ENCODE measurements around the gene ARHGEF16. TPM values are rescaled to one million over a fixed set of nuclear protein-coding genes. Genes with fewer than 3 reads are reported as not detected.

The ARHGEF16 gene
- total and polyA plus RNA-seq, 2 donors (not counting 1 experiment from before 2014, with no cell fraction given) = 0.13 to 0.22 TPM

DNA sequence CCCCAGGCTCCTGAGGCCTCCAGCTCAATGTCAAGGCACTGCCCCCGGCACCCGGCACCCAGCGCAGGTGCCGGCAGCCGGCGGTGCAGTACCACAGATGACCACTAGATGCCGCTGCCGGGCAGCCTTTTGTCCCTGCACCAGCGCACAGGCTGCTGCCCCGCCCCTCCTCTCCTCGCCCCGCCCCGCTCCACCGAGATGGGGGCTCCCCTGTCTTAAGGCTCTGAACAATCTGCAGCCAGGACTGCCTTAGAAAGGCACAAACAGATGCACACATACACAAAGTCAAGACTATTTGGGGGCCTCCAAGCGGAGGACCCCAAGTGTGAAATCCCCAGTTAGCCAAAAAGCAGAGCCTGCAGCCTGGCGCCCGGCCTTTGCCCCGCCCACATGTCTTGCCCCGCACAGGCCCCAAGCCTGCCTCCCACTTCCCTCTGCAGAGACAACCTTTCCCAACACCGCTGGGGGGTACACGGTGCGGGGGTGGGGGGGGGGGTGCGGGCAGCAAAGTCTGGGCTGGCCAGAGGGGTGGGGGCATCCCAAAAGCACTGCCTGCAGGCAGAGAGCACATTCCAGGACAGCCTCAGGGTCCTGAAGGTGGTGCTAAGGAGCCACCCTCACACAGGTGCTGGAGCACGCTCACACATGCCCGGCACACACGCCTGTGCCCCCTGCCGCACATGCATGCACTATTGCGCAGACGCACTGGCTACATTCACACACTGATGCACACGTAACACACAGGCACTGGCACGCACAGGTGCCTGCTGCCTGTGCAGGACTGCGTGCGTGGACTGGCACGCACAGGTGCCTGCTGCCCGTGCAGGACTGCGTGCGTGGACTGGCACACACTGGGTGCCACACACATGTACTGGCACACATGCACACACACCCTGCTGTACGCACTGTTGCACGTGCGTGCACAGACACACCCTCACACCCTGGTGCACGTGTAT, 37.1 kb downstream of the ARHGEF16 start:
- POLR2A ChIA-PET = no interaction called here

More for the DNA sequence above, 37.1 kb downstream of the ARHGEF16 start:
- CTCF ChIA-PET = interaction anchor here (0.7 to 6.7 kb wide), 14 partner anchors 11 to 239 kb away, joined by 3 to 69 read pairs (median 4); no protein-coding TSS in a partner anchor
- Histone ChIP-seq H2AFZ (ENCODE audit: insufficient read depth, low read depth, low read length, poor library complexity, severe bottlenecking) (peak overlapping the region; percentile 58), H3K9ac (ENCODE audit: low read length) (no peak overlapping the region), H3K4me3 (ENCODE audit: control extremely low read depth in 1 of 5, extremely low read depth in 1 of 5, insufficient read depth in 1 of 5, low read depth in 2 of 5, low read length in 4 of 5) (peak overlapping the region in 3 of 5 experiments; percentile 12 to 37 (median 36)), H3K4me1 (ENCODE audit: control insufficient read depth in 2 of 2, insufficient read depth in 2 of 2, low read length in 2 of 2) (peaks cover 0 to 7% of the 10 kb centered on the region in 2 donors), H4K20me1 (ENCODE audit: control insufficient read depth, insufficient read depth, low read length, poor library complexity, severe bottlenecking) (peaks cover 9% of the 10 kb centered on the region), H3K9me3 (ENCODE audit: control extremely low read depth in 1 of 3, control insufficient read depth in 2 of 3, insufficient read depth in 1 of 3, low read length in 2 of 3) (peaks cover 0 to 14% (median 5%) of the 10 kb centered on the region in 3 donors), H3K79me2 (ENCODE audit: control insufficient read depth, insufficient read depth, low read length) (no peaks in the 10 kb centered on the region), H3K4me2 (replicated peaks; ENCODE audit: low read depth, low read length, poor library complexity, severe bottlenecking) (peak overlapping the region; percentile 82), H3K36me3 (replicated peaks in 1 of 2; ENCODE audit: control extremely low read depth in 1 of 2, control insufficient read depth in 1 of 2, extremely low read depth in 1 of 2, insufficient read depth in 2 of 2, low read length in 1 of 2) (no peaks in the 10 kb centered on the region), H3K27ac (ENCODE audit: low read length in 2 of 2) (no peak overlapping the region), H3K27me3 (replicated peaks in 1 of 4; ENCODE audit: control extremely low read depth in 1 of 4, control insufficient read depth in 3 of 4, insufficient read depth in 4 of 4, low read length in 3 of 4) (no peaks in the 10 kb centered on the region)
- peak; percentile 89 for DNase-seq
- no peaks in the 10 kb centered on the region for H3K27me3 Mint-ChIP-seq
- intact Hi-C loops (cut with micrococcal nuclease) = loop anchor here (1.0 to 2.0 kb wide), 3 partner anchors 39 to 128 kb away; no protein-coding TSS in a partner anchor
- peaks cover 6% of the 10 kb centered on the region for H3K4me1 Mint-ChIP-seq
- TF ChIP-seq EZH2 (IDR thresholded peaks at IDR 0.05; ENCODE audit: borderline replicate concordance, insufficient read depth, low read depth, low read length, poor library complexity, severe bottlenecking) = no peak
- TF ChIP-seq, protein P1, sequence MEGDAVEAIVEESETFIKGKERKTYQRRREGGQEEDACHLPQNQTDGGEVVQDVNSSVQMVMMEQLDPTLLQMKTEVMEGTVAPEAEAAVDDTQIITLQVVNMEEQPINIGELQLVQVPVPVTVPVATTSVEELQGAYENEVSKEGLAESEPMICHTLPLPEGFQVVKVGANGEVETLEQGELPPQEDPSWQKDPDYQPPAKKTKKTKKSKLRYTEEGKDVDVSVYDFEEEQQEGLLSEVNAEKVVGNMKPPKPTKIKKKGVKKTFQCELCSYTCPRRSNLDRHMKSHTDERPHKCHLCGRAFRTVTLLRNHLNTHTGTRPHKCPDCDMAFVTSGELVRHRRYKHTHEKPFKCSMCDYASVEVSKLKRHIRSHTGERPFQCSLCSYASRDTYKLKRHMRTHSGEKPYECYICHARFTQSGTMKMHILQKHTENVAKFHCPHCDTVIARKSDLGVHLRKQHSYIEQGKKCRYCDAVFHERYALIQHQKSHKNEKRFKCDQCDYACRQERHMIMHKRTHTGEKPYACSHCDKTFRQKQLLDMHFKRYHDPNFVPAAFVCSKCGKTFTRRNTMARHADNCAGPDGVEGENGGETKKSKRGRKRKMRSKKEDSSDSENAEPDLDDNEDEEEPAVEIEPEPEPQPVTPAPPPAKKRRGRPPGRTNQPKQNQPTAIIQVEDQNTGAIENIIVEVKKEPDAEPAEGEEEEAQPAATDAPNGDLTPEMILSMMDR (IDR thresholded peaks at IDR 0.05) = peak; percentile 100
- peak overlapping the region; percentile 69 for H3K4me3 Mint-ChIP-seq
- WGBS (ENCODE audit: insufficient coverage) = 48% methylated on average over 34 of the region's 41 CpGs
- peak overlapping the region; percentile 10 for H3K27ac Mint-ChIP-seq
- H3K9me3 Mint-ChIP-seq (ENCODE audit: insufficient read depth) = peaks cover 14% of the 10 kb centered on the region
- peak; percentile 98 for ATAC-seq (ENCODE audit: low read depth)
